Measurements from ENCODE around the gene TRDMT1.
A peak's percentile ranks its signal among the peaks of the same experiment; 100 is the strongest.

The TRDMT1 gene

GRCh38 chr10:17238445-17239291 is 37.2 kb upstream of the TRDMT1 start:
- no peaks in the 10 kb centered on the region for H3K9me3 ChIP-seq (ENCODE audit: low read length)
- H3K9ac ChIP-seq (ENCODE audit: low read length), result no peak overlapping the region
- H3K27ac ChIP-seq (ENCODE audit: low read depth, low read length), result no peak overlapping the region
- H3K36me3 ChIP-seq (ENCODE audit: insufficient read depth, low read length), result peaks cover 43% of the 10 kb centered on the region
- no peak overlapping the region for H3K4me3 ChIP-seq (ENCODE audit: low read depth in 1 of 2, low read length in 2 of 2)
- peaks cover 15% of the 10 kb centered on the region for H3K4me1 ChIP-seq (ENCODE audit: insufficient read depth, low read length)
- no peaks in the 10 kb centered on the region for H3K27me3 ChIP-seq (ENCODE audit: control insufficient read depth in 1 of 2, insufficient read depth in 2 of 2, low read length in 2 of 2)

GRCh38 chr10:17237915-17238444 is 36.5 kb upstream of the TRDMT1 start:
- H3K9me3 ChIP-seq (ENCODE audit: low read length), result no peaks in the 10 kb centered on the region
- no peak overlapping the region for H3K9ac ChIP-seq (ENCODE audit: low read length)
- peaks cover 50% of the 10 kb centered on the region for H3K36me3 ChIP-seq (ENCODE audit: insufficient read depth, low read length)
- no peak overlapping the region for H3K27ac ChIP-seq (ENCODE audit: low read depth, low read length)
- no peaks in the 10 kb centered on the region for H3K27me3 ChIP-seq (ENCODE audit: control insufficient read depth in 1 of 2, insufficient read depth in 2 of 2, low read length in 2 of 2)
- H3K4me3 ChIP-seq (ENCODE audit: low read depth in 1 of 2, low read length in 2 of 2), result no peak overlapping the region
- peaks cover 19% of the 10 kb centered on the region for H3K4me1 ChIP-seq (ENCODE audit: insufficient read depth, low read length)

GRCh38 chr10:17237149-17237527 is 35.7 kb upstream of the TRDMT1 start:
- Histone ChIP-seq H3K9ac (ENCODE audit: low read length) (no peak overlapping the region), H3K36me3 (ENCODE audit: insufficient read depth, low read length) (peaks cover 57% of the 10 kb centered on the region), H3K27me3 (ENCODE audit: control insufficient read depth in 1 of 2, insufficient read depth in 2 of 2, low read length in 2 of 2) (no peaks in the 10 kb centered on the region), H3K4me1 (ENCODE audit: insufficient read depth, low read length) (peaks cover 23% of the 10 kb centered on the region), H3K9me3 (ENCODE audit: low read length) (no peaks in the 10 kb centered on the region), H3K4me3 (ENCODE audit: low read depth in 1 of 2, low read length in 2 of 2) (no peak overlapping the region), H3K27ac (ENCODE audit: low read depth, low read length) (no peak overlapping the region)

- Histone ChIP-seq H3K27me3 (ENCODE audit: control insufficient read depth in 1 of 2, insufficient read depth in 2 of 2, low read length in 2 of 2) (no peaks in the 10 kb centered on the region), H3K36me3 (ENCODE audit: insufficient read depth, low read length) (peaks cover 62% of the 10 kb centered on the region), H3K9me3 (ENCODE audit: low read length) (no peaks in the 10 kb centered on the region), H3K4me3 (ENCODE audit: low read depth in 1 of 2, low read length in 2 of 2) (no peak overlapping the region), H3K4me1 (ENCODE audit: insufficient read depth, low read length) (peaks cover 26% of the 10 kb centered on the region), H3K27ac (ENCODE audit: low read depth, low read length) (no peak overlapping the region), H3K9ac (ENCODE audit: low read length) (no peak overlapping the region)
These were observed 35.1 kb upstream of the TRDMT1 start for GRCh38 chr10:17236468-17237148.

- Histone ChIP-seq H3K27ac (ENCODE audit: low read depth, low read length) (no peak overlapping the region), H3K36me3 (ENCODE audit: insufficient read depth, low read length) (peaks cover 68% of the 10 kb centered on the region), H3K4me3 (ENCODE audit: low read depth in 1 of 2, low read length in 2 of 2) (peak overlapping the region in 1 of 2 donors; percentile 3), H3K4me1 (ENCODE audit: insufficient read depth, low read length) (peaks cover 37% of the 10 kb centered on the region), H3K9ac (ENCODE audit: low read length) (no peak overlapping the region), H3K27me3 (ENCODE audit: control insufficient read depth in 1 of 2, insufficient read depth in 2 of 2, low read length in 2 of 2) (no peaks in the 10 kb centered on the region), H3K9me3 (ENCODE audit: low read length) (no peaks in the 10 kb centered on the region)
These were observed 33.7 kb upstream of the TRDMT1 start for GRCh38 chr10:17235136-17235535.

GRCh38 chr10:17234431-17234945 is 33.0 kb upstream of the TRDMT1 start:
- Histone ChIP-seq H3K27me3 (ENCODE audit: control insufficient read depth in 1 of 2, insufficient read depth in 2 of 2, low read length in 2 of 2) (no peaks in the 10 kb centered on the region), H3K4me1 (ENCODE audit: insufficient read depth, low read length) (peaks cover 37% of the 10 kb centered on the region), H3K4me3 (ENCODE audit: low read depth in 1 of 2, low read length in 2 of 2) (peak overlapping the region in 1 of 2 donors; percentile 3), H3K36me3 (ENCODE audit: insufficient read depth, low read length) (peaks cover 68% of the 10 kb centered on the region), H3K9me3 (ENCODE audit: low read length) (no peaks in the 10 kb centered on the region), H3K27ac (ENCODE audit: low read depth, low read length) (no peak overlapping the region), H3K9ac (ENCODE audit: low read length) (no peak overlapping the region)

GRCh38 chr10:17233286-17233991 is 32.0 kb upstream of the TRDMT1 start:
- H3K36me3 ChIP-seq (ENCODE audit: insufficient read depth, low read length), result peaks cover 68% of the 10 kb centered on the region
- peak overlapping the region in 1 of 2 donors; percentile 3 for H3K4me3 ChIP-seq (ENCODE audit: low read depth in 1 of 2, low read length in 2 of 2)
- H3K9me3 ChIP-seq (ENCODE audit: low read length), result no peaks in the 10 kb centered on the region
- peaks cover 37% of the 10 kb centered on the region for H3K4me1 ChIP-seq (ENCODE audit: insufficient read depth, low read length)
- H3K27me3 ChIP-seq (ENCODE audit: control insufficient read depth in 1 of 2, insufficient read depth in 2 of 2, low read length in 2 of 2), result no peaks in the 10 kb centered on the region
- no peak overlapping the region for H3K9ac ChIP-seq (ENCODE audit: low read length)
- H3K27ac ChIP-seq (ENCODE audit: low read depth, low read length), result no peak overlapping the region

- no peak overlapping the region for H3K27ac ChIP-seq (ENCODE audit: low read depth, low read length)
- peaks cover 62% of the 10 kb centered on the region for H3K36me3 ChIP-seq (ENCODE audit: insufficient read depth, low read length)
- no peaks in the 10 kb centered on the region for H3K27me3 ChIP-seq (ENCODE audit: control insufficient read depth in 1 of 2, insufficient read depth in 2 of 2, low read length in 2 of 2)
- no peaks in the 10 kb centered on the region for H3K9me3 ChIP-seq (ENCODE audit: low read length)
- H3K9ac ChIP-seq (ENCODE audit: low read length), result peak overlapping the region; percentile 27
- H3K4me1 ChIP-seq (ENCODE audit: insufficient read depth, low read length), result peaks cover 41% of the 10 kb centered on the region
- peak overlapping the region in 1 of 2 donors; percentile 90 for H3K4me3 ChIP-seq (ENCODE audit: low read depth in 1 of 2, low read length in 2 of 2)
These were observed 30.9 kb upstream of the TRDMT1 start for GRCh38 chr10:17232276-17232960.

GRCh38 chr10:17231788-17232187 is 30.3 kb upstream of the TRDMT1 start:
- Histone ChIP-seq H3K9me3 (ENCODE audit: low read length) (no peaks in the 10 kb centered on the region), H3K4me3 (ENCODE audit: low read depth in 1 of 2, low read length in 2 of 2) (peak overlapping the region in 1 of 2 donors; percentile 90), H3K27me3 (ENCODE audit: control insufficient read depth in 1 of 2, insufficient read depth in 2 of 2, low read length in 2 of 2) (no peaks in the 10 kb centered on the region), H3K4me1 (ENCODE audit: insufficient read depth, low read length) (peaks cover 42% of the 10 kb centered on the region), H3K36me3 (ENCODE audit: insufficient read depth, low read length) (peaks cover 55% of the 10 kb centered on the region), H3K9ac (ENCODE audit: low read length) (peak overlapping the region; percentile 27), H3K27ac (ENCODE audit: low read depth, low read length) (no peak overlapping the region)

- H3K4me1 ChIP-seq (ENCODE audit: insufficient read depth, low read length), result peaks cover 39% of the 10 kb centered on the region
- no peaks in the 10 kb centered on the region for H3K9me3 ChIP-seq (ENCODE audit: low read length)
- peaks cover 39% of the 10 kb centered on the region for H3K36me3 ChIP-seq (ENCODE audit: insufficient read depth, low read length)
These were observed 28.7 kb upstream of the TRDMT1 start for GRCh38 chr10:17229967-17230682.

More at GRCh38 chr10:17229967-17230682, 28.7 kb upstream of the TRDMT1 start:
- Histone ChIP-seq H3K9ac (ENCODE audit: low read length) (peak overlapping the region; percentile 66), H3K27me3 (ENCODE audit: control insufficient read depth in 1 of 2, insufficient read depth in 2 of 2, low read length in 2 of 2) (no peaks in the 10 kb centered on the region), H3K4me3 (ENCODE audit: low read depth in 1 of 2, low read length in 2 of 2) (peak overlapping the region; percentile 90 to 92), H3K27ac (ENCODE audit: low read depth, low read length) (peak overlapping the region; percentile 92)
